Heart right ventricle (tissue), 16 donors: Measurements from ENCODE around the gene QSOX1. TPM values are rescaled to one million over a fixed set of nuclear protein-coding genes. Genes with fewer than 3 reads are reported as not detected.

Experiments
- ATAC-seq, 8 donors: fragments of 200-7000 bp; cut with Tn5 transposase; one replicate each; pipeline ENCODE4 v1.9.1; 2020; ENCODE audit warnings: mild to moderate bottlenecking in 8 of 8, moderate library complexity in 8 of 8, moderate number of reproducible peaks in 1 of 8
- DNase-seq, 2 donors: peaks; one replicate each; pipeline ENCODE4 v3.0.0-alpha.2; 2020
- H3K27ac ChIP-seq, 10 donors: fragments of 200-600 bp; sonication (generic) in 2 of 10; one replicate each; pipeline versions ENCODE4 v1.5.0 to v1.8.0; 2020 to 2022; ENCODE audit warnings: mild to moderate bottlenecking in 3 of 10
- H3K27me3 ChIP-seq, 7 donors: fragments of 200-600 bp; one replicate each; pipeline ENCODE4 v1.8.0; 2021 to 2022; ENCODE audit warnings: mild to moderate bottlenecking in 2 of 7
- H3K36me3 ChIP-seq, 9 donors: fragments of 200-600 bp; sonication (generic) in 1 of 9; one replicate each; pipeline versions ENCODE4 v1.5.0 to v1.8.0; 2020 to 2022; ENCODE audit warnings: mild to moderate bottlenecking in 2 of 9
- H3K4me1 ChIP-seq, 9 donors: fragments of 200-600 bp; sonication (generic) in 1 of 9; one replicate each; pipeline versions ENCODE4 v1.5.0 to v1.8.0; 2020 to 2022; ENCODE audit warnings: mild to moderate bottlenecking in 4 of 9
- H3K4me3 ChIP-seq, 10 donors: fragments of 200-600 bp; sonication (generic) in 2 of 10; one replicate each; pipeline versions ENCODE4 v1.5.0 to v1.8.0; 2020 to 2022; ENCODE audit warnings: mild to moderate bottlenecking in 7 of 10, moderate library complexity in 2 of 10
- H3K9me3 ChIP-seq, 11 donors: fragments of 200-600 bp in 10 of 11; sonication (generic) in 2 of 11; one replicate each; pipeline versions ENCODE4 v1.5.0 to v1.8.0; 2013 to 2022; ENCODE audit warnings: mild to moderate bottlenecking in 2 of 11, control low read depth in 1 of 11, moderate library complexity in 1 of 11
- CTCF ChIP-seq, 9 donors: fragments of 200-600 bp; sonication (generic) in 2 of 9; IDR thresholded peaks; one replicate each; pipeline versions ENCODE4 v1.5.0 to v1.8.0; 2021 to 2022; ENCODE audit warnings: antibody characterized with exemption in 9 of 9, mild to moderate bottlenecking in 5 of 9, moderate library complexity in 1 of 9
- whole genome bisulfite sequencing, 2 donors: extraction: QIAGEN DNeasy Blood & Tissue Kit; methylation state at CpG; one replicate each; pipeline ENCODE4 v1.1.7; 2013; ENCODE audit warnings: inconsistent platforms in 1 of 2; 5-methylcytosine and 5-hydroxymethylcytosine counted together
- intact Hi-C, 10 donors: fragments of 100-400 bp; cut with DNase I; formaldehyde crosslinking; loops; one replicate each; pipeline versions ENCODE4 v1.11.1 to v1.14.2; 2022
- long read RNA-seq, 3 donors: library from polyadenylated mRNA; unstranded; transcript quantifications; one replicate each; pipeline ENCODE4 v2.0.0, GENCODE V29; 2020 to 2021
- polyA plus RNA-seq, 2 donors: library from polyadenylated mRNA; stranded (reverse); fragments of 200-250 nt; gene quantifications; one replicate each; pipeline ENCODE4 v1.2.3, GENCODE V29; 2013
- total RNA-seq, 10 donors: library from RNA; stranded (reverse); fragmentation: NEBNext Ultra II Directional in 3 of 10; extraction: Animal tissue kit (Norgen Biotek cat#: 25700) in 3 of 10; gene quantifications; one replicate each; pipeline versions ENCODE4 v1.2.1 to v1.2.4, GENCODE V29; 2021 to 2023
- donor health status: Arrhythmogenic right ventricular cardiomyopathy.
- donor health status: ischemic (EF 13 %, LVEDD 7.1; RV severe dilation, severe dysfunction).
- donor health status: healthy with polysubstance abuse.
- donor health status: DM: no; HTN: yes; CAD: no.
- donor health status: DM: no; HTN: no; CAD: no.
- donor health status: ischemic (EF 25% LVEDD 6.9; RV normal size, moderate dysfunction).
- donor health status: ischemic (EF 25% LVEDD 5.7; RV mildly dilated, moderate dysfunction).
- donor health status: healthy.
- donor health status: DM: yes; HTN: yes; CAD: no.
- donor health status: Ischemic cardiomyopathy.
- donor health status: ischemic (EF 35%, LVEDD 5.7; RV mildly dilated, moderate dysfunction).
- donor health status: nonischemic (EF 11% LVEDD 7.7; RV severe dilation, severe dysfunction).
- donor health status: DM: yes; HTN: yes; CAD: no.
- donor health status: PGD.
- donor health status: ischemic (EF 29% LVEDD 5.4; RV normal size, mild dysfunction).
- donor health status: nonischemic (EF 23%, LVEDD 6.1; RV moderate dilation, normal function).

QSOX1 gene
- total RNA-seq (100 to 1,000 TPM in 4 of 10 donors, 10 to 100 TPM in 6; 43.5 to 198 (median 84.6) TPM), polyA plus RNA-seq (100 to 1,000 TPM in 1 of 2 donors, 10 to 100 TPM in 1; 67.7 to 129 TPM)
- long read RNA-seq, donor 1, full-length matches to known transcripts, result 96 of 222 reads
- long read RNA-seq, donor 1, partial matches to known transcripts, result 104 of 222 reads
- long read RNA-seq, donor 1, other reads (novel, unspliced or antisense), result 22 of 222 reads
- long read RNA-seq, donor 2, full-length matches to known transcripts, result 50 of 140 reads
- long read RNA-seq, donor 2, partial matches to known transcripts, result 72 of 140 reads
- long read RNA-seq, donor 2, other reads (novel, unspliced or antisense), result 18 of 140 reads
- long read RNA-seq, donor 3, full-length matches to known transcripts, result 80 of 251 reads
- long read RNA-seq, donor 3, partial matches to known transcripts, result 139 of 251 reads
- long read RNA-seq, donor 3, other reads (novel, unspliced or antisense), result 32 of 251 reads

DNA sequence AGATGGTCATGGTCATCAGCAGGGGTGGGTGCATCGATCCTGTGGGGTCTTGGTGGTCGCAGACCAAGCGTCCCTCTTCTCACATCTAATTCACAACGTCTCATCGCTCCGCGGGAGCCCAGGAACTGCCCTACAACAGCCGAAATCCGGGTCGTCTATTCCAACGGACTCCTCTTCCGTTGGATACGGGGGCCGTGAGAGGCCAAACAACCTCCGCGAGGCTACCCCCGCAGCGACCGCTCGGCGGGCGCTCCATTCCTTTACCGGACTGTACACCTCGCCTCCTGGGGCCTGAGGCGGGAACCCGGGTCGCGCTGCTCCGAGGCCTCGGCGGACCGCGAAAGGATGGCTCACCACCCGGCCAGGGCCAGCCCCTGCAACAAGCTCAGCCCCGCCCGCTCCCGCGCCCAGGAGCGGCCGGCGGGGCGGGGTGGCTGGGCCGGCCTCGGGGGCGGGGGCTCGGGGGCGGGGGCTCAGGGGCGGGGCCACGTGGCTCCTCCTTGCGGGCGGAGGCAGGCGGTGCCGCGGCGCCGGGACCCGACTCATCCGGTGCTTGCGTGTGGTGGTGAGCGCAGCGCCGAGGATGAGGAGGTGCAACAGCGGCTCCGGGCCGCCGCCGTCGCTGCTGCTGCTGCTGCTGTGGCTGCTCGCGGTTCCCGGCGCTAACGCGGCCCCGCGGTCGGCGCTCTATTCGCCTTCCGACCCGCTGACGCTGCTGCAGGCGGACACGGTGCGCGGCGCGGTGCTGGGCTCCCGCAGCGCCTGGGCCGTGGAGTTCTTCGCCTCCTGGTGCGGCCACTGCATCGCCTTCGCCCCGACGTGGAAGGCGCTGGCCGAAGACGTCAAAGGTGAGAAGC, at the start of gene QSOX1:
Gene QSOX1, plus strand, starts transcription at position 545 of the 857 bp plus-strand sequence. Its CDS starts 39 bp downstream, at position 584.
- intact Hi-C loops, result loop anchor here in 2 of 10 donors (5.0 to 10.0 kb wide), 2 partner anchors 42 to 200 kb away; partner anchors contain the start of gene CEP350 (in 1 of the 2)
- Histone ChIP-seq H3K4me3 (peak within 1 kb of the TSS; percentile 73 to 100 (median 95)), H3K27me3 (no peaks in the 10 kb centered on the region), H3K4me1 (peaks cover 0 to 57% (median 32%) of the 10 kb centered on the region in 9 donors), H3K27ac (peak within 1 kb of the TSS; percentile 93 to 98 (median 96)), H3K36me3 (no peaks in the 10 kb centered on the region), H3K9me3 (no peaks in the 10 kb centered on the region)
- peak; percentile 20 to 56 (median 39) for TF ChIP-seq CTCF (IDR thresholded peaks at IDR 0.05)
- peak; percentile 91 to 92 for DNase-seq
- WGBS, 2 donors, result 0% methylated on average over 80 to 100 of the region's 100 CpGs
- ATAC-seq, result peak; percentile 88 to 96 (median 94)

DNA sequence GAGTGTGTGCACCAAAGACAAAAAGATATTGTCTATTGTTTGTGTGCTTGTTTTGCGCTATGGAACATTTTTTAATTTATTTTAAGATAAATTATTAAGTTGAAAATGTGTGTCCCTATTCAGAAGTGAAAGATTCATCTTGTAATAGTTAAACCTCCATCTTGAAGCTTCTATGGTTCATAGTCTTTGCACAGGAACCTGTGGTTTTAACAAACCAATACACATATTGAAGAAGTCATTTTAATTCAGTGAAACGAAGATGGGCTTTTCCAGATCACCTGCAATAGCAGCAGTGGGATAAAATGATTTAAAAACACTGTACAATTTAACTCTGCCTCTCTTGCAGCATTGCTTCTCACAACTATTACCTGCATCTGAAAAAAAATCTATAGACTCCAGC, 42.6 kb upstream of the QSOX1 start:
- H3K4me3 ChIP-seq, result no peak overlapping the region
- H3K4me1 ChIP-seq, result peaks cover 2 to 35% (median 26%) of the 10 kb centered on the region in 9 donors
- WGBS, 2 donors, result 95 to 99% methylated on average over 2 of the region's 2 CpGs
- no peak for TF ChIP-seq CTCF (IDR thresholded peaks at IDR 0.05)
- no peaks in the 10 kb centered on the region for H3K9me3 ChIP-seq
- H3K27ac ChIP-seq, result peak overlapping the region in 2 of 10 donors; percentile 40 to 49
- no peak for DNase-seq
- no peaks in the 10 kb centered on the region for H3K27me3 ChIP-seq
- intact Hi-C loops, result loop anchor here in 8 of 10 donors (2.0 to 10.0 kb wide), 5 partner anchors 45 to 65 kb away; no protein-coding TSS in a partner anchor
- peaks cover 0 to 69% (median 21%) of the 10 kb centered on the region in 9 donors for H3K36me3 ChIP-seq
- no peak for ATAC-seq

GRCh38 chr1:180112984-180113647, 41.6 kb upstream of the QSOX1 start:
- TF ChIP-seq CTCF (IDR thresholded peaks at IDR 0.05), result no peak
- H3K27ac ChIP-seq, result peak overlapping the region in 8 of 10 donors; percentile 3 to 49 (median 23)
- intact Hi-C loops, result loop anchor here in 8 of 10 donors (2.0 to 10.0 kb wide), 5 partner anchors 44 to 64 kb away; no protein-coding TSS in a partner anchor
- DNase-seq (peak in 1 of 2 donors; percentile 23), ATAC-seq (peak in 6 of 8 donors; percentile 51 to 81 (median 64))
- no peak overlapping the region for H3K4me3 ChIP-seq
- no peaks in the 10 kb centered on the region for H3K27me3 ChIP-seq
- peaks cover 5 to 45% (median 31%) of the 10 kb centered on the region in 9 donors for H3K4me1 ChIP-seq
- WGBS, 2 donors, result 55 to 67% methylated on average over 2 of the region's 2 CpGs
- peaks cover 0 to 59% (median 21%) of the 10 kb centered on the region in 9 donors for H3K36me3 ChIP-seq
- no peaks in the 10 kb centered on the region for H3K9me3 ChIP-seq
